ENCODE data around the gene FARP1.

- TF ChIP-seq CBX5 (IDR thresholded peaks at IDR 0.05; ENCODE audit: low read depth, low read length) (no peak), CTCF (IDR thresholded peaks at IDR 0.05; ENCODE audit: control extremely low read depth in 1 of 3, insufficient read depth in 1 of 3, low read depth in 1 of 3, low read length in 3 of 3) (no peak), POLR2A (IDR thresholded peaks at IDR 0.05; ENCODE audit: control extremely low read depth in 1 of 2, low read depth in 2 of 2, low read length in 2 of 2) (no peak), EZH2 (IDR thresholded peaks at IDR 0.05; ENCODE audit: low read depth, low read length, severe bottlenecking) (no peak), POLR2AphosphoS5 (IDR thresholded peaks at IDR 0.05; ENCODE audit: low read depth, low read length) (no peak), SP2 (IDR thresholded peaks at IDR 0.05; ENCODE audit: low read length) (no peak), ASH2L (IDR thresholded peaks at IDR 0.05; ENCODE audit: low read length) (no peak), CREB1 (IDR thresholded peaks at IDR 0.05) (no peak), SP1 (IDR thresholded peaks at IDR 0.05; ENCODE audit: low read depth, low read length) (no peak)
Measured at GRCh38 chr13:98348466-98349200, 205.7 kb downstream of the FARP1 start.

All from H1 (cell line).